Central memory CD4-positive, alpha-beta T cell (primary cell): ENCODE data around the gene XXYLT1.

Experiments
- DNase-seq: peaks from one replicate; pipeline ENCODE4 v3.0.0; 2022

Gene XXYLT1

DNA sequence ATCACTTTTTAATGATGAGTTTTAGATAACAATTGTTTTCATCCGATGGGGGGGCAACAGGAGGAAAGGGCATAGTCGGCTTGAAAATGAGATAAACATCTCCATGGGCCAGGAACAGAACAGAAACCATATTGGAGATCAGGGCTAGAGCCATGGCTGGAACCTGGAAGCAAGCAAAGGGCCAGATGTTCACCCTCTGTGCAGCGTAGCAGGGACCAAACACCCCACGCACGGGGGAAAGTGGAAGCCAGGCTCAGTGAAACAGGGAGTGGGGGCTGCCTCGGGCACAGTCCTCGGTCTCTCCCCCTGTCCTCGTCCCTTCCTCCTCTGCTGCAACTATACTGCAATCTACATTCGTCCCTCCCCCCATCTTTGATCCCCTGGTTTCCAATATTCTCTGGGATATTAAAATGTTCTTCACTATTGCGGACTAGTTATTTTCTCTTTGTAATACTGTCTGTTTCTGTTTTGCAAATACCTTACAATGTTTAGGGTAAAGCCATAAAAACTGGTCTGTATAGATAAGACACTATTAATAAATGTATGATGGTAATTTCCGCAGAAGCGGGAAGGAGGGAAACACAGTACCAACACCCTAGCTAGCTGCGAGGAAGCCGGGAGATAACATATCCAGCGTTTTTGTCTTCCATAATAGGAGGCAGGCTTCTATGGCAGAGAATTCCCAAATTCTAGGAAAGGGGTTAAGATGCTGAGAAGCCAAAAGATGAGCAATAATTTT lies 121.5 kb downstream of the XXYLT1 start:
- DNase-seq = no peak

DNA sequence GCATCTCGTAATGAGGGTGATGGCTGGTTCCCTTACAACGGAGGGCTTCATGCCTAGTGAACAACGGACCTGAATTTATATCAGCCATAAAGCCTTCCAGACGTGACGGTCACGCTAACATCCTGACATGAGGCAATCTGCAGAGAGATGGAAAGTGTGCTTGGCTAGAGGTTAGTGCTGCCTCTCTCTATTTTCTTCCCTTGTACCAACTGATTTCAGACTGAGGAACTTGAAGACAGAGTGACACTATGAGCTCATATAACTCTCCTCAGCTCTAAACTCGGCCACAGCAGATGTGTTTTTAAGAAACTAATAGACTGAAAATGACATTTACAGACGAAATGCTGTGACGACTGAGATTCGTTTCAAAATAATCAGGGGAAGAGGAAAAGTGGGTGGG lies 122.4 kb downstream of the XXYLT1 start:
- DNase-seq = no peak

GRCh38 chr3:195147649-195148080 lies 123.3 kb downstream of the XXYLT1 start:
- DNase-seq = peak; percentile 15

DNA sequence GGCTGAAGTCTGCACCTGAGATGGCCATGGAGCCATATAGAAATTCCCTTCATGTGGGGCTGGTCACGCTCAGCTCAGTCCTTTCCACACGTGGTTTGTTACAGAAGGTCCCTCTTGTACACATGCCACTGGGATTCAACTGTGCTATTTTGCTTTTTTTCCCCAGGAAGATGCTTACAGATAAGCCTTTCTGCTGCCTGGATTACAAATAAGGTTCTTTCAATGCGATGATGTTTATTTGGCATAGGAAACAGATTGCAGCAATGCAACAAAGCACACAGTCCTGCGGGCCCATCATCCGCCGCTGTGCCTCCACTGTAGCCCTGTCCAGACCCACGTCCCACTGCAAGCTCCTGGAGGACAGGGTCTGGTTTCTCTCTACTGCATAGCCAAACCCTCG lies 124.8 kb downstream of the XXYLT1 start:
- no peak for DNase-seq

- no peak for DNase-seq
These were observed 125.4 kb downstream of the XXYLT1 start for GRCh38 chr3:195145579-195145978.

DNA sequence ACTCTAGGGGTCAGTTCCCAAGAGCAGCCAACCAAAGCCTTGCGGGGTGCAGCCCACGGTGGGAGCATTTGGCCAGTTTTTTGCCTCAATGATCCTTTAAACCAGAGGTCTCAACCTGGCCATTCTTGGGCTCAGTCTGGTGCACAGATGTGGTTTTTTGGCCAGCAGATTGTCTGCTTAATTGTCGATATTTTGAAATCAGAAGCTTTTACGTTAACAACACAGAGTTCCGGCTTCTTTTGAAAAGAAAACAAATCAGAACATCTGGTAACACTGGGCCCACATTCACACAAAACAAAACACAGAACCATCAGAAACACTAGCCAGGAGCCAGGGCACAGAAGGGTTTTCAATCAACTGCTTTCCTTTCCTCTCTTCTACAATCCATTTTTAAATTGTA lies 127.7 kb downstream of the XXYLT1 start:
- DNase-seq = no peak

DNA sequence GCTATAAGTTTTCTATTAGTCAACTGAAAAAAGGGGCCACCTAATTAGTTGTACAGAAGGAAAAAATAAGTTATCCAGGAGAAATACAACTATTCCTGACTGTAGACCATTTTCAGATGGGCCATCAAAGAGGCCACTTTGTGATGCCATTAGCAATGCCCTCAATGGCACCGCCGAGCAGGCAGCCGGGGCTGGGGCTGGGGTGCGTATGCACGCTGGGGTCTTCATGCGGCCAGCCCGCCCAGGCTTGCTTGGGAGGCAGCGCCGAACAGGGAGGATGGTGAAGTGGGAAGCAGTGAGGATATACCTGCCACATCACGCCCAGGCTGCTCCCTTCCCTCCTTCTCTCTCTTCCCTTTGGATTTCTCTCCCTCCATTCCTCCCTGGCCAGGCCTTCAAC lies 128.4 kb downstream of the XXYLT1 start:
- no peak for DNase-seq

GRCh38 chr3:195140816-195141793 lies 129.9 kb downstream of the XXYLT1 start:
- no peak for DNase-seq

GRCh38 chr3:195140410-195140809 lies 130.5 kb downstream of the XXYLT1 start:
- DNase-seq = no peak

DNA sequence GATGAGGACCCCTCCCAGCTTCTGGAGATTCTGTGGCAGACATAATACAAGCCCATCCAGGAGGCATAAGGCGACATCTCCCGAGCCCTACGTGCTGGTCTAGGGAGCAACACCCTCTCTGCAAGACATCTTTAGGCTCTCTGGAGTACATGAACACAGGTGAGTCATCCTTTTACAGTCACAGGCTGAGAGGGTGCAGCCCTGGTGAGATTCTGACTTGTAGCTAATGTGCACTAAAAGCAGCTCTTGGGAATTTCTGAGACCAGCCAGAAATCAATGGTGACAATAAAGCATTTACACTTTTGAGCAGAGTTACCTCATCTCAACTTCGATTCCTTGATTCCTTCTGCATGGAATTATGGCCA lies 131.1 kb downstream of the XXYLT1 start:
- DNase-seq = no peak

GRCh38 chr3:195139091-195139875 lies 131.7 kb downstream of the XXYLT1 start:
- no peak for DNase-seq

- no peak for DNase-seq
These were observed 133.0 kb downstream of the XXYLT1 start for GRCh38 chr3:195137638-195138588.

- DNase-seq = no peak
These were observed 135.0 kb downstream of the XXYLT1 start for GRCh38 chr3:195135917-195136316.

DNA sequence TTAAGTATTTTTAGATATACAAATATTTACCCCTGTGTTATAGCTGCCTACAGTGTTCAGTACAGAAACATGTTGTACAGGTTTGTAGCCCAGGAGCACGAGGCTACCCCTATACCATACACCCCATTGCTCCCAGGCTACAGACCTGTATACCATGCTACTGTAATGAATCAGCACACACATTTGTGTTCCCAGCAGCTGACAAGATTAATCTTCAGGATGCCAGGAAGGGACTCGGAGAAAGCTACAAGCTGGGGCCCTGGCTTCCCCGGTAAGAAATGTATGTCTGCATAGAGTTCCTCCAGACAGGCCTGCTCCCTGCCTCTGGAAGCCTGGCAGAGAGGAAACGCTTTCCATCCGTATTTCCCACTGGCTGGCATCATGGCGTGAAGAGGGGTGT lies 136.5 kb downstream of the XXYLT1 start:
- no peak for DNase-seq

DNA sequence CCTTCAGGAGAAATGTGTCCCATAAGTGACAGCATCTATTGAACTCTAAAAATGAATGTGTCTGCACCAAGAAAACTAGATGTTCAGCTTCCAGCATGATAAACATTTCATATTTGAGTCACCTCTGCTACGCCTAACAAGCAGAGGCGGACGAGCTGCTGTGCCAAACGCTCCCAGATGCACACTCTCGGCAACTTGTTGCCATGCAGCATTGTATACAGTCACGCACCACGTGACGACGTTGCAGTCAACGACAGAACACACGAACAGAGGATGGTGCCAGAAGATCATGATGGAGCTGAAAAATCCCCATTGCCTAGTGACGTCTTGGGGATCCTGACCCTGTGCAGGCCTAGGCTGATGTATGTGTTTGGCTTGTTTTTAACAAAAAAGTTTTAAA lies 137.5 kb downstream of the XXYLT1 start:
- DNase-seq = peak; percentile 39

GRCh38 chr3:195133013-195133412 lies 137.9 kb downstream of the XXYLT1 start:
- no peak for DNase-seq

DNA sequence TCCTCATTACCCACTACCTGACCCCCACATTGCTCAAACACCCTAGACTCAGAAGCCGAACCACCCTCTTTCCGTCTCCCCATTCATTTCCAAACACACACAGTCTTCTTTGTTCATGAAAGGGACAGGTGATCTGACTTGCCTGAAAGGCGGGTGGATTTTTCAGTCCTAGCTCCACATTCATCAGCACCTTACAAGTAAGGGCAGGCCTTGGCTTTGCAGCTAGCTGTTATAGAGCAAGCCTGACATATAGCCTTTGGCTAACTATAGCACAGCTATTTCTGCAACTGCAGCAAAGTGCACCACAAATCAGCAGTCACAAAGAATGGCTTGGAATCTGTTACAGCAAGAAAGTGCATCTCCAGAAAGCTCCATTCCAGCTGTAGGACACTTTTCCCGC lies 139.8 kb downstream of the XXYLT1 start:
- no peak for DNase-seq

DNA sequence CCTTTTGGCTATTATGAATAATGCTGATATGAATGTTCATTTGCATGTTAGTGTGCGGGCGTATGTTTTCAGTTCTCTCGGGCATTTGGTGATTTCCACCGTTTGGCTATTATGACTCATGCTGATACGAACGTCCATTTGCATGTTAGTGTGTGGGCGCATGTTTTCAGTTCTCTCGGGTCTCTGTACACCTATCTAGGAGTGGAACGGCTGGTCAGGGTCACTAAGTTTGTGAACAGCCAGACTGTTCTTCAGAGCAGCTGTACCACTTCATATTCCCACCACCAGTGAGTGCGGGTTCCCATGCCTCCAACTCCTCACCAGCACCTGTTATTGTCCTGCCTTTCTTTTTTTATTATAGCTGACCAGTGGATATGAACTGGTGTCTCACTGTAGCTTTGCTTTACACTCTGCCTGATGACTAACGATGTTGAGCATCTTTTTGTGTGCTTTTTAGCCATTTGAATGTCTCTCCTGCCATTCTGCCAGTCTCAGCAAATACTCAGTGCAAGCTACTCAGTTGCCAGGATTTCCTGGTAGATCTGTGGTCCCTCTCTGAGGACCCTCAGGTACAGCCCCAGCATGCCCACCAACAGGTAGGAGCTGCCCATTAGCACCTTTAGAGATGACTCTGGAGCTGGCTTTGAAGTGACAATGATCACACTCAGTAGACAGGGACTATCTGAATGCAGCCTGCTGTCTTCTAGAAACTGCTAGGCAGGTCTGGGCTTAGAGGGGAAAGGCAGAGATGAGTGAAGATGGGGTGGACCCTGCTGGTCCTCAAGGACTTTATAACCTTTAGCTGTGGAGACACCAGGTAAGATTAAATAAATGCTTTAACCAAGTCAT lies 141.1 kb downstream of the XXYLT1 start:
- no peak for DNase-seq

DNA sequence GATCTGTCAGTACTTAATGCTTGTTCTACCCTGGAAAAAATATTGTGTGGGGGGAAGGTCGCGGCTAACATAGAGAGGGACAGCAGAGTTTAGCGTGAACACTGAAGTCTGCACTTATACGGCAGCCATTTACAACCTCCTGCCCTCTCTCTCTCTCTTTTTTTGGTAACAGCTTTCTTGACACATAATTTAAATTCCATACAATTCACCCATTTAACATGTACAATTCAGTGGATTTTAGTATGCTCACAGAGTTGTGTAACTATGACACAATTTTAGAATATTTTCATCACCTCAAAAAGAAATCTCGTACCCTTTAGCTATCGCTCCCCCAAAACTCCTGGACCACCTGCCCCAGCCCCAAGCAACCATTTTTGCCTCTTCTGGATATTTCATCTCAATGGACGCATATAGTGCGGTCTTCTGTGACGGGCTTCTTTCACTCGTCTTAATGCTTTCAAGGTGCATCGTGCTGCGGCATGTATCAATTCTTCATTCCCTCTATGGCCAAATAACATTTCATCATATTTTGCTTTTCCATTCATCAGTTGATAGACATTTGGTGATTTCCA lies 141.8 kb downstream of the XXYLT1 start:
- DNase-seq = no peak

DNA sequence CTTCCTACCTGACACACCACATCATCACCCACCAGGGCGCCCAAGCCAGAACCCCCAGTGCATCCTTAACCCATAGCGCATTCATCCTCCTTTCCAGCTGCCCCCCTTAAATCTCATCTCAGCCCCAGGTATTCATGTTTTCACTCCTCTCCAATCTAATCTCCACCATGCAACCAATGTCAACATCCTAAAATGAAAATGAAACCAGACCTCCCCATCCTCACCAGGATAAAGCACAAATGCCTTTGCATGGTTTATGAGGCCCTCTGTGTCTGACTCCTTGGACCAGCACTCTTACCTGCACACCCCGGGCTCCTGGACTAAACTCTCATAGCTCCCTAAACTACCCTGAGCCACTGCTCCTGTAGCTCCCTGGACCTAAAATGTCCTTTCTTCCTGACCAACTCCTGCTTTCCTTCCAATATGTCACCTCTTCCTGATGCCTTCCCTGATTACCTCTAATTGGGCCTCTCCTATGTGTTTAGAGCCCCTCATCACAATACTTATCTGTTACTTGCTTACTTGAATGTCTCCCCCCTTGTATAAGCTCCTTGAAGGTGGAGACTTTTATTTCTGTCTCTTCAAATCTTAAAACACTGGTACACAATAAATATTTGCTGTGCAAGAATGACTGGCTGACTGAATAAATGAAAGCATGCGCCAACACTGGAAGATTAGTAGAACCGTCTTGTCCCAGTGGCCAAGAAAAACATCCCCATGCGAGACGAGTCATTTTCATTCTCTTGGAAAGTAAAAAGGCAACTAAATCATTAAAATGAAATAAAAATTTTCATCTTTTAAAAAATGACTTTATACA lies 142.5 kb downstream of the XXYLT1 start:
- DNase-seq = no peak
